Endothelial cell of umbilical vein (primary cell): ENCODE measurements around the gene LACTBL1. TPM values are rescaled to one million over a fixed set of nuclear protein-coding genes. Genes with fewer than 3 reads are reported as not detected.

Experiments
- BruUV-seq: library from RNA; stranded (reverse); fragments of 400-500 nt; replicated peaks from 2 replicates; lab custom pipeline; 2021; lab: Mats Ljungman, UMichigan
- CTCF ChIA-PET: fragments of 300-600, 350-600 bp; sonication (Branson Sonifier 250); formaldehyde crosslinking; loops from one replicate; lab custom pipeline; 2021; ENCODE audit warnings: antibody characterized with exemption, inconsistent platforms; lab: Charles Lee
- POLR2A ChIA-PET: fragments of 300-600, 350-600 bp; sonication (Branson Sonifier 250); formaldehyde crosslinking; loops from one replicate; lab custom pipeline; 2021; ENCODE audit warnings: antibody characterized with exemption, inconsistent platforms; lab: Charles Lee
- DNase-seq: peaks from one replicate; pipeline ENCODE4 v3.0.0-alpha.2; 2011; ENCODE audit warnings: low read depth, low spot score
- FAIRE-seq: peaks from 2 replicates; lab custom pipeline; 2011; peaks lifted over from hg19 to GRCh38; lab: Jason Lieb, UNC
- H2AFZ ChIP-seq: 2 replicates; pipeline ENCODE4 v1.6.0; 2012; ENCODE audit warnings: low read depth, low read length, control low read depth, inconsistent platforms
- H3K27ac ChIP-seq: 2 replicates; pipeline ENCODE4 v1.5.1; 2011; ENCODE audit warnings: low read depth, mild to moderate bottlenecking, control low read depth, low read length, moderate library complexity; ENCODE audit not compliant: insufficient read depth
- H3K27me3 ChIP-seq, 2 experiments: 2 replicates each; pipeline versions ENCODE4 v1.6.0 to v1.6.1; 2011; ENCODE audit warnings: low read length in 2 of 2, mixed read lengths in 1 of 2; ENCODE audit not compliant: control insufficient read depth in 2 of 2, insufficient read depth in 2 of 2
- H3K36me3 ChIP-seq, 2 experiments: 2 replicates in 1 of 2; 3 replicates in 1 of 2; pipeline ENCODE4 v1.5.1; 2011; ENCODE audit warnings: low read length in 2 of 2, mild to moderate bottlenecking in 1 of 2, moderate library complexity in 1 of 2; ENCODE audit not compliant: control insufficient read depth in 2 of 2, insufficient read depth in 2 of 2; ENCODE audit errors: extremely low read depth in 1 of 2
- H3K4me1 ChIP-seq: 3 replicates; pipeline ENCODE4 v1.5.1; 2011; ENCODE audit warnings: mild to moderate bottlenecking, low read length; ENCODE audit not compliant: control insufficient read depth, insufficient read depth; ENCODE audit errors: extremely low read depth
- H3K4me2 ChIP-seq: 2 replicates; pipeline ENCODE4 v1.6.1; 2011; ENCODE audit warnings: low read length, control low read depth, mixed read lengths; ENCODE audit not compliant: insufficient read depth
- H3K4me3 ChIP-seq, 3 experiments: fragments of 200-600 bp in 1 of 3; sonication (generic), shearing (Covaris generic) in 1 of 3; replicated peaks in 1 of 3; 2 replicates each; pipeline ENCODE4 v1.5.1; 2011 to 2016; ENCODE audit warnings: control low read depth in 3 of 3, low read length in 3 of 3, mild to moderate bottlenecking in 2 of 3, inconsistent platforms in 1 of 3, low read depth in 1 of 3, moderate library complexity in 1 of 3; ENCODE audit not compliant: insufficient read depth in 1 of 3
- H3K79me2 ChIP-seq: 2 replicates; pipeline ENCODE4 v1.6.0; 2012; ENCODE audit warnings: low read length, inconsistent platforms; ENCODE audit not compliant: control insufficient read depth, insufficient read depth
- H3K9ac ChIP-seq: replicated peaks from 2 replicates; pipeline ENCODE3; 2011; ENCODE audit warnings: low read length, control low read depth; ENCODE audit not compliant: insufficient read depth; ENCODE audit errors: extremely low read depth
- H3K9me1 ChIP-seq: replicated peaks from 3 replicates; pipeline ENCODE4 v1.6.0; 2011; ENCODE audit warnings: mild to moderate bottlenecking, low read length; ENCODE audit not compliant: control insufficient read depth, insufficient read depth; ENCODE audit errors: extremely low read depth
- H3K9me3 ChIP-seq: replicated peaks from 2 replicates; pipeline ENCODE4 v1.5.1; 2012; ENCODE audit warnings: low read length, inconsistent platforms; ENCODE audit not compliant: control insufficient read depth, insufficient read depth
- H4K20me1 ChIP-seq: replicated peaks from 2 replicates; pipeline ENCODE3; 2011; ENCODE audit warnings: mild to moderate bottlenecking, low read length; ENCODE audit not compliant: control insufficient read depth, insufficient read depth; ENCODE audit errors: extremely low read depth
- EZH2 ChIP-seq: IDR thresholded peaks from 2 replicates; pipeline ENCODE4 v1.6.1; 2012; ENCODE audit warnings: borderline replicate concordance, low read depth, mild to moderate bottlenecking, moderate library complexity, low read length, inconsistent platforms; ENCODE audit not compliant: severe bottlenecking
- FOS ChIP-seq: IDR thresholded peaks from 2 replicates; pipeline ENCODE4 v1.6.1; 2011; ENCODE audit warnings: mild to moderate bottlenecking, low read length, moderate library complexity, borderline replicate concordance; ENCODE audit not compliant: insufficient read depth
- GATA2 ChIP-seq: IDR thresholded peaks from 2 replicates; pipeline ENCODE4 v1.7.0; 2011; ENCODE audit warnings: low read depth, mild to moderate bottlenecking, moderate library complexity, mixed read lengths, low read length; ENCODE audit not compliant: insufficient read length, insufficient read depth
- JUN ChIP-seq: IDR thresholded peaks from 2 replicates; pipeline ENCODE4 v1.6.1; 2011; ENCODE audit warnings: borderline replicate concordance, low read depth; ENCODE audit not compliant: insufficient read length, insufficient read depth
- MYC ChIP-seq: IDR thresholded peaks from one replicate; pipeline ENCODE4 v1.6.1; 2011; ENCODE audit warnings: mild to moderate bottlenecking, low read depth, low read length
- POLR2A ChIP-seq: IDR thresholded peaks from 2 replicates; pipeline ENCODE4 v1.6.1; 2012; ENCODE audit warnings: low read depth, mild to moderate bottlenecking, control low read depth, low read length
- POLR2AphosphoS5 ChIP-seq: IDR thresholded peaks from 2 replicates; pipeline ENCODE4 v1.6.1; 2012; ENCODE audit warnings: low read depth, mild to moderate bottlenecking, control low read depth, low read length, moderate library complexity; ENCODE audit not compliant: insufficient read depth
- dilution Hi-C: fragments of 300-500 bp; cut with MboI; formaldehyde crosslinking; loops from one replicate; pipeline ENCODE4 v1.15.0; 2019; ENCODE audit warnings: low sequenced_read_pairs; ENCODE audit not compliant: extremely low pct_ligation_motif_present
- intact Hi-C: fragments of 100-400 bp; cut with micrococcal nuclease; formaldehyde crosslinking; loops from one replicate; pipeline ENCODE4 v1.10.0; 2022
- polyA plus RNA-seq, 4 experiments: library from polyadenylated mRNA; depleted of rRNA in 3 of 4; stranded (reverse) in 3 of 4; unstranded in 1 of 4; fragments of >200 nt; gene quantifications; 2 replicates each; pipeline versions ENCODE4 v1.2.1 to v1.2.3, GENCODE V29; 2011 to 2012; ENCODE audit warnings: missing spikeins in 1 of 4
- total RNA-seq: library from RNA; stranded (reverse); gene quantifications from 2 replicates; pipeline ENCODE4 v1.2.3, GENCODE V29; 2021
- TF ChIP-seq, protein P1 (sequence below), 2 donors: IDR thresholded peaks; 1 replicate in 1 of 2; 2 replicates in 1 of 2; pipeline ENCODE4 v1.5.1; 2011; ENCODE audit warnings: low read length in 2 of 2, mild to moderate bottlenecking in 2 of 2, moderate library complexity in 2 of 2, control low read depth in 1 of 2, inconsistent platforms in 1 of 2, low read depth in 1 of 2; ENCODE audit not compliant: insufficient read depth in 1 of 2; ENCODE audit errors: extremely low read depth in 1 of 2
- TF ChIP-seq, protein P2 (sequence below): IDR thresholded peaks from 2 replicates; pipeline ENCODE4 v1.6.1; 2011; ENCODE audit not compliant: insufficient read depth, insufficient read length

The LACTBL1 gene
- total and polyA plus RNA-seq, 2 donors (not counting 3 experiments of a cell fraction or from before 2014, with no cell fraction given) = not detected

DNA sequence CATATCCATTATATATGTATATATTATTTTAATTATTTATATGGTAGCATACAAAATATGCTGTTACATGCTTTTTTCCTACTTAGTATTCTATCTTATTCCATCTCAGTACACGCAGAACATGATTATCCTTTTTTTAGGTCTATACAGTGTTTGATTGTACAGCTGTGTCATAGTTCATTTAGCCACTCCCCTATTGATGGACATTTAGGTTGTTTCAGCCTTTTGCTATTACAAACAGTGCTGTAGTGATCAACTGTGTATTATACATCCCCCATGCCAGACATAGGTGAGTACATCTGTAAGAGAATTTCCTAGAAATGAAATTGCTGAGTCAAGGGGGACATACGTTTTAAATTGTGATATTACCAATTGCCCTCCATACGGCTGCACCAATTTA lies 15.6 kb downstream of the LACTBL1 start:
- ChIA-PET CTCF (interaction anchor here (1.3 to 2.2 kb wide), 2 partner anchors 12 to 252 kb away, joined by 4 to 7 read pairs; no protein-coding TSS in a partner anchor), POLR2A (no interaction called here)
- Histone ChIP-seq H3K4me2 (no peak overlapping the region), H3K9ac (no peak overlapping the region), H3K79me2 (no peaks in the 10 kb centered on the region), H3K36me3 (no peaks in the 10 kb centered on the region), H3K27me3 (peaks cover 25 to 27% of the 10 kb centered on the region in 2 experiments), H3K9me1 (no peaks in the 10 kb centered on the region), H3K4me1 (no peaks in the 10 kb centered on the region), H3K9me3 (no peaks in the 10 kb centered on the region), H2AFZ (no peak overlapping the region), H4K20me1 (no peaks in the 10 kb centered on the region), H3K4me3 (no peak overlapping the region), H3K27ac (no peak overlapping the region)
- TF ChIP-seq POLR2A (no peak), FOS (no peak), MYC (no peak), EZH2 (no peak), JUN (no peak), POLR2AphosphoS5 (no peak), GATA2 (no peak)
- TF ChIP-seq, protein P1, sequence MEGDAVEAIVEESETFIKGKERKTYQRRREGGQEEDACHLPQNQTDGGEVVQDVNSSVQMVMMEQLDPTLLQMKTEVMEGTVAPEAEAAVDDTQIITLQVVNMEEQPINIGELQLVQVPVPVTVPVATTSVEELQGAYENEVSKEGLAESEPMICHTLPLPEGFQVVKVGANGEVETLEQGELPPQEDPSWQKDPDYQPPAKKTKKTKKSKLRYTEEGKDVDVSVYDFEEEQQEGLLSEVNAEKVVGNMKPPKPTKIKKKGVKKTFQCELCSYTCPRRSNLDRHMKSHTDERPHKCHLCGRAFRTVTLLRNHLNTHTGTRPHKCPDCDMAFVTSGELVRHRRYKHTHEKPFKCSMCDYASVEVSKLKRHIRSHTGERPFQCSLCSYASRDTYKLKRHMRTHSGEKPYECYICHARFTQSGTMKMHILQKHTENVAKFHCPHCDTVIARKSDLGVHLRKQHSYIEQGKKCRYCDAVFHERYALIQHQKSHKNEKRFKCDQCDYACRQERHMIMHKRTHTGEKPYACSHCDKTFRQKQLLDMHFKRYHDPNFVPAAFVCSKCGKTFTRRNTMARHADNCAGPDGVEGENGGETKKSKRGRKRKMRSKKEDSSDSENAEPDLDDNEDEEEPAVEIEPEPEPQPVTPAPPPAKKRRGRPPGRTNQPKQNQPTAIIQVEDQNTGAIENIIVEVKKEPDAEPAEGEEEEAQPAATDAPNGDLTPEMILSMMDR (IDR thresholded peaks at IDR 0.05; ENCODE audit: extremely low read depth in 1 of 2, insufficient read depth in 1 of 2, low read depth in 1 of 2, low read length in 2 of 2) = no peak
- TF ChIP-seq, protein P2, sequence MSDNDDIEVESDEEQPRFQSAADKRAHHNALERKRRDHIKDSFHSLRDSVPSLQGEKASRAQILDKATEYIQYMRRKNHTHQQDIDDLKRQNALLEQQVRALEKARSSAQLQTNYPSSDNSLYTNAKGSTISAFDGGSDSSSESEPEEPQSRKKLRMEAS = no peak
- FAIRE-seq = no peak
- no peak for DNase-seq
- no TSS peak for BruUV-seq
- intact Hi-C loops (no loop called here), dilution Hi-C loops (loop anchor here (25.0 kb wide), 1 partner anchor 295 kb away; the partner anchor contains the start of gene C1QB)
